Muscle layer of colon (tissue), 2 donors: ENCODE results near the gene KAZN.

Source experiments
- H3K27ac ChIP-seq: one replicate; pipeline ENCODE4 v1.7.0; 2013; ENCODE audit warnings: low read depth, mild to moderate bottlenecking, low read length, moderate library complexity
- H3K27me3 ChIP-seq, 2 donors: one replicate each; pipeline ENCODE4 v1.7.0; 2013; ENCODE audit warnings: low read length in 2 of 2, mild to moderate bottlenecking in 2 of 2; ENCODE audit not compliant: insufficient read depth in 2 of 2, control insufficient read depth in 1 of 2
- H3K36me3 ChIP-seq: one replicate; pipeline ENCODE4 v1.7.0; 2013; ENCODE audit warnings: mild to moderate bottlenecking, low read length; ENCODE audit not compliant: insufficient read depth
- H3K4me1 ChIP-seq: one replicate; pipeline ENCODE4 v1.7.0; 2013; ENCODE audit warnings: mild to moderate bottlenecking, low read length; ENCODE audit not compliant: insufficient read depth
- H3K4me3 ChIP-seq, 2 donors: one replicate each; pipeline ENCODE4 v1.7.0; 2013; ENCODE audit warnings: low read length in 2 of 2, low read depth in 1 of 2, mild to moderate bottlenecking in 1 of 2, moderate library complexity in 1 of 2
- H3K9ac ChIP-seq: one replicate; pipeline ENCODE4 v1.7.0; 2013; ENCODE audit warnings: low read length
- H3K9me3 ChIP-seq: one replicate; pipeline ENCODE4 v1.7.0; 2013; ENCODE audit warnings: mild to moderate bottlenecking, low read length
- donor health status: abdominal sarcoma.
- donor health status: Adenocarcinoma of cecum.

The KAZN gene

GRCh38 chr1:14986168-14986567 lies 387.7 kb downstream of the KAZN start:
- Histone ChIP-seq H3K4me1 (peaks cover 33% of the 10 kb centered on the region), H3K36me3 (no peaks in the 10 kb centered on the region), H3K27me3 (no peaks in the 10 kb centered on the region), H3K27ac (no peak overlapping the region), H3K9me3 (no peaks in the 10 kb centered on the region), H3K4me3 (no peak overlapping the region), H3K9ac (no peak overlapping the region)

- Histone ChIP-seq H3K9me3 (no peaks in the 10 kb centered on the region), H3K27me3 (no peaks in the 10 kb centered on the region), H3K36me3 (no peaks in the 10 kb centered on the region), H3K4me1 (peaks cover 33% of the 10 kb centered on the region), H3K4me3 (no peak overlapping the region), H3K27ac (peak overlapping the region; percentile 12), H3K9ac (no peak overlapping the region)
Observed at GRCh38 chr1:14987829-14988603, 389.5 kb downstream of the KAZN start.

GRCh38 chr1:14988636-14989035 lies 390.2 kb downstream of the KAZN start:
- no peak overlapping the region for H3K4me3 ChIP-seq
- H3K27me3 ChIP-seq, result no peaks in the 10 kb centered on the region
- H3K9me3 ChIP-seq, result no peaks in the 10 kb centered on the region
- no peaks in the 10 kb centered on the region for H3K36me3 ChIP-seq
- H3K4me1 ChIP-seq, result peaks cover 33% of the 10 kb centered on the region
- H3K27ac ChIP-seq, result no peak overlapping the region
- no peak overlapping the region for H3K9ac ChIP-seq

- Histone ChIP-seq H3K9ac (no peak overlapping the region), H3K4me1 (peaks cover 33% of the 10 kb centered on the region), H3K27ac (no peak overlapping the region), H3K36me3 (no peaks in the 10 kb centered on the region), H3K4me3 (no peak overlapping the region), H3K9me3 (no peaks in the 10 kb centered on the region), H3K27me3 (no peaks in the 10 kb centered on the region)
Observed at GRCh38 chr1:14989931-14990728, 391.6 kb downstream of the KAZN start.

- H3K4me1 ChIP-seq, result peaks cover 4% of the 10 kb centered on the region
- H3K27me3 ChIP-seq, result no peaks in the 10 kb centered on the region
- H3K9ac ChIP-seq, result no peak overlapping the region
- H3K27ac ChIP-seq, result no peak overlapping the region
- no peak overlapping the region for H3K4me3 ChIP-seq
- no peaks in the 10 kb centered on the region for H3K9me3 ChIP-seq
- no peaks in the 10 kb centered on the region for H3K36me3 ChIP-seq
Observed at GRCh38 chr1:14993414-14993813, 394.9 kb downstream of the KAZN start.

GRCh38 chr1:14994148-14994547 lies 395.7 kb downstream of the KAZN start:
- Histone ChIP-seq H3K9me3 (no peaks in the 10 kb centered on the region), H3K9ac (no peak overlapping the region), H3K4me1 (no peaks in the 10 kb centered on the region), H3K27ac (no peak overlapping the region), H3K36me3 (no peaks in the 10 kb centered on the region), H3K4me3 (no peak overlapping the region), H3K27me3 (no peaks in the 10 kb centered on the region)

- Histone ChIP-seq H3K4me1 (no peaks in the 10 kb centered on the region), H3K4me3 (no peak overlapping the region), H3K9me3 (no peaks in the 10 kb centered on the region), H3K9ac (no peak overlapping the region), H3K36me3 (no peaks in the 10 kb centered on the region), H3K27me3 (no peaks in the 10 kb centered on the region), H3K27ac (no peak overlapping the region)
Observed at GRCh38 chr1:14994841-14995437, 396.5 kb downstream of the KAZN start.

- no peak overlapping the region for H3K4me3 ChIP-seq
- no peaks in the 10 kb centered on the region for H3K4me1 ChIP-seq
- H3K27ac ChIP-seq, result no peak overlapping the region
- no peak overlapping the region for H3K9ac ChIP-seq
- no peaks in the 10 kb centered on the region for H3K36me3 ChIP-seq
- no peaks in the 10 kb centered on the region for H3K27me3 ChIP-seq
- no peaks in the 10 kb centered on the region for H3K9me3 ChIP-seq
Observed at GRCh38 chr1:14996133-14997050, 397.9 kb downstream of the KAZN start.

- H3K36me3 ChIP-seq, result no peaks in the 10 kb centered on the region
Observed at GRCh38 chr1:14997646-14998276, 399.3 kb downstream of the KAZN start.

GRCh38 chr1:14999441-14999840 lies 401.0 kb downstream of the KAZN start:
- H3K36me3 ChIP-seq, result no peaks in the 10 kb centered on the region

More at GRCh38 chr1:14997646-14998276, 399.3 kb downstream of the KAZN start:
- Histone ChIP-seq H3K9ac (no peak overlapping the region), H3K4me1 (no peaks in the 10 kb centered on the region), H3K27ac (no peak overlapping the region), H3K27me3 (no peaks in the 10 kb centered on the region), H3K9me3 (no peaks in the 10 kb centered on the region), H3K4me3 (no peak overlapping the region)

More at GRCh38 chr1:14999441-14999840, 401.0 kb downstream of the KAZN start:
- H3K9ac ChIP-seq, result no peak overlapping the region
- no peak overlapping the region for H3K4me3 ChIP-seq
- no peaks in the 10 kb centered on the region for H3K9me3 ChIP-seq
- no peaks in the 10 kb centered on the region for H3K4me1 ChIP-seq
- no peaks in the 10 kb centered on the region for H3K27me3 ChIP-seq
- H3K27ac ChIP-seq, result no peak overlapping the region
